Activated T-helper 17 cell treated with anti-CD3 and anti-CD28 coated beads, Interleukin-2, amount 50 U/mL, for 72 hours (primary cell): ENCODE data around the gene WWOX. TPM values are rescaled to one million over a fixed set of nuclear protein-coding genes. Genes with fewer than 3 reads are reported as not detected.

Experiments
- ATAC-seq: fragments of 150-1000 bp; cut with Tn5 transposase; replicated peaks from 2 replicates; pipeline ENCODE4 v1.10.0; 2021; ENCODE audit warnings: mild to moderate bottlenecking, moderate library complexity
- H3K27ac Mint-ChIP-seq: one replicate; pipeline ENCODE4 v1.8.0; 2022; ENCODE audit warnings: mixed read lengths
- H3K27me3 Mint-ChIP-seq: one replicate; pipeline ENCODE4 v1.8.0; 2022; ENCODE audit warnings: mixed read lengths
- H3K36me3 Mint-ChIP-seq: one replicate; pipeline ENCODE4 v1.8.0; 2022; ENCODE audit warnings: low read depth, mild to moderate bottlenecking, mixed read lengths
- H3K4me1 Mint-ChIP-seq: one replicate; pipeline ENCODE4 v1.8.0; 2022; ENCODE audit warnings: mixed read lengths
- H3K4me3 Mint-ChIP-seq: one replicate; pipeline ENCODE4 v1.8.0; 2022; ENCODE audit warnings: mild to moderate bottlenecking, mixed read lengths
- H3K9me3 Mint-ChIP-seq: one replicate; pipeline ENCODE4 v1.8.0; 2022; ENCODE audit warnings: mixed read lengths
- total RNA-seq, 2 donors: library from RNA; stranded (reverse); gene quantifications; one replicate each; pipeline ENCODE4 v1.2.3, GENCODE V29; 2022

Gene WWOX
- total RNA-seq, 2 donors from 2014 or later = 9.4 to 16.5 TPM

DNA sequence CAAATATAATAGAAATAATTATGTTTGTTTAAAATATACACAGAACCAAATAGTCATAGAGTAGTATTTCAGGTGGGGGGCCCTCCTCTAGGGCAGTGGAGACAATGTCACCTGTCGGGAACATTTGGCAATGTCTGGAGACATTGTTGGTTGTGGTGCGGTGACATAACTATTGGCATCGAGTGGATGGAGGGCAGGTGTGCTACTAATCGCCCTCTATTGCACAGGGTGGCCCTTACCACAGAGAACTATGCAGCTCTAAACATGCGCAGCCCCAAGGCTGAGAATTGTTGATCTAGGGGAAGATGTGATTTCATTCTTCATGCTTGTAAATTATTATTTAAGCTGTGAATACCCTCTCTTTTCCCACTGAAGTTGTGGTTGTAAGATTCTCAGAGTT, 594.0 kb downstream of the WWOX start:
- Mint-ChIP-seq H3K4me3 (no peak overlapping the region), H3K9me3 (no peaks in the 10 kb centered on the region), H3K27me3 (no peaks in the 10 kb centered on the region), H3K27ac (no peak overlapping the region), H3K4me1 (no peaks in the 10 kb centered on the region), H3K36me3 (no peaks in the 10 kb centered on the region)
- no peak for ATAC-seq

DNA sequence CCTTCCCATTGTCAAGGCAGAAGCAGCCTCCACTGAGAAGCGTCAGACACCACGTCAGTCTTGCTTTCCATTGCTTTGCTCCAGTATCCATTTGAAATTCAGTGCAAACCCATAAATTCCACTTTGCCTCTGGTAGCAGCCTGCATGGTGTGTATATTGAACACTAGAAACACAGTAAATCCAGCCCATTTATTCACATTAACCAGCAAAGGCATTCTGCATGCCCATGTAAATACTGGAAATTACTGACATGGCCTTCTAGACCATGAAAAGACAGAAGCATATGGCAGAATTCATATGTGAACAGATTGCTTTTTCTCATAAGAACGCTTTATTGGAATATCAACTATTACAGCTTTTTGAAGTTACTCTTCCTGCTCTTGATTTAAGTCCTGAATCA, 595.0 kb downstream of the WWOX start:
- Mint-ChIP-seq H3K36me3 (no peaks in the 10 kb centered on the region), H3K4me1 (no peaks in the 10 kb centered on the region), H3K27ac (no peak overlapping the region), H3K9me3 (no peaks in the 10 kb centered on the region), H3K27me3 (no peaks in the 10 kb centered on the region), H3K4me3 (no peak overlapping the region)
- ATAC-seq = no peak

DNA sequence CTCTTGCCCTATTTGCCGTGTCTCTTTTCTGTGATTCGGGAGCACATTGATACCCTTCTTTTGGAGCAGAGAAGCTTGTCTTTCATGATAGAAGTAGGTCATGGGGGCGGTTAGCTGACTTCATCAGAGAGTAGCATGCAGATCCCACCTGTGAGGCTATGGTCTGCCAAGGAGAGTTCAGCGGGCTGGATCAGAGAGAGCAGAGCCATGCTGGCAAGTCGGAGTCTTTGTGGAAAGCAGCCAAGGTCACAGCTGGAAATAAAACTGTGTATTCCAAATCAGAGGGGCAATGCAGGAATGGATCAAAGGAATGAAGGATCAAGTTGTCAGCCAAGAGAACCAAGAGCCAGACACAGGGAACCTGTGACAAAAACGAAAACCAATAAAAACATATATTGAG, 595.9 kb downstream of the WWOX start:
- Mint-ChIP-seq H3K4me3 (no peak overlapping the region), H3K36me3 (no peaks in the 10 kb centered on the region), H3K27ac (no peak overlapping the region), H3K4me1 (no peaks in the 10 kb centered on the region), H3K9me3 (no peaks in the 10 kb centered on the region), H3K27me3 (no peaks in the 10 kb centered on the region)
- no peak for ATAC-seq

DNA sequence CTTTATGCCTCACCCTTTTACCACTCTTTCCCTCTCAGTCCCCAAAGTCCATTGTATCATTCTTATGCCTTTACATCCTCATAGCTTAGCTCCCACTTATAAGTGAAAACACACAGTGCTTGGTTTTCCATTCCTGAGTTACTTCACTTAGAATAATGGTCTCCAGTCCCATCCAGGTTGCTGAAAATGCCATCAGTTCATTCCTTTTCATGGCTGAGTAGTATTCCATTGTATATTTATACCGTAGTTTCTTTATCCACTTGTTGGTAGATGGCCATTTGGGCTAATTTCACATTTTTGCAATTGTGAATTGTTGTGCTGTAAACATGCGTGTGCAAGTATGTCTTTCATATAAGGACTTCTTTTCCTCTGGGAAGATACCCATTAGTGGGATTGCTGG, 597.3 kb downstream of the WWOX start:
- no peaks in the 10 kb centered on the region for H3K36me3 Mint-ChIP-seq

DNA sequence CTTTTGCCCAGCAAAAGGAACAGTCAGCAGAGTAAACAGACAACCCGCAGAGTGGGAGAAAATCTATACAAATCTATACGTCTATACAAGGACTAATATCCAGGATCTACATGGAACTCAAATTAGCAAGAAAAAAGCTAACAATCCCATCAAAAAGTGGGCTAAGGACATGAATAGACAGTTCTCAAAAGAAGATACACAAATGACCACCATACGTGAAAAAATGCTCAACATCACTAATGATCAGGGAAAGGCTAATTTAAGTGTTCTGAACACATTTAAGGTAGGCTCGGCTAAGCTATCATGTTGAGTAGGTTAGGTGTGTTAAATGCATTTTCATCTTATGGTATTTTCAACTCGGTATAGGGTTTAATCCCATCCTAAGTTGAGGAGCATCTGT, 598.0 kb downstream of the WWOX start:
- Mint-ChIP-seq H3K4me1 (no peaks in the 10 kb centered on the region), H3K4me3 (no peak overlapping the region), H3K36me3 (no peaks in the 10 kb centered on the region), H3K9me3 (no peaks in the 10 kb centered on the region), H3K27ac (no peak overlapping the region), H3K27me3 (no peaks in the 10 kb centered on the region)
- ATAC-seq = no peak

More for the DNA sequence above, 597.3 kb downstream of the WWOX start:
- no peaks in the 10 kb centered on the region for H3K27me3 Mint-ChIP-seq
- H3K4me1 Mint-ChIP-seq = no peaks in the 10 kb centered on the region
- H3K4me3 Mint-ChIP-seq = no peak overlapping the region
- H3K9me3 Mint-ChIP-seq = no peaks in the 10 kb centered on the region
- no peak for ATAC-seq
- H3K27ac Mint-ChIP-seq = no peak overlapping the region

DNA sequence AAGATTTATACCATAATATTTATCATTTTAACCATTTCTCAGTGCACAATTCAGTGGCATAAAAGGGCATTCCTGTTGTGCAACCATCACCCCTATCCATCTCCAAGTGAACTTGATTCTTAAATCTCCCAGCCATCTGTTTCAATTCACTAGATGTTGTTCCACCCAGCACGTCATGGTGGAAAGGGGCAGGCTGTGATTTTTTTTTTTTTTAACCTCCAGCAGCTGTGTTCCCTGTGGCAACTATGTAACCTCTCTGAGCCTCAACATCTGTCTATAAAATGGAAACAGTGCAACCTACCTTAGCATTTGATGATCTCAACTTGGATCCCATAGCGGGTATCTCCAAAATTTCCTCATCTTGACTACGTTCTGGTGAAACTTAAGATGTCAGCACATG, 604.5 kb downstream of the WWOX start:
- Mint-ChIP-seq H3K27ac (no peak overlapping the region), H3K4me3 (no peak overlapping the region)

DNA sequence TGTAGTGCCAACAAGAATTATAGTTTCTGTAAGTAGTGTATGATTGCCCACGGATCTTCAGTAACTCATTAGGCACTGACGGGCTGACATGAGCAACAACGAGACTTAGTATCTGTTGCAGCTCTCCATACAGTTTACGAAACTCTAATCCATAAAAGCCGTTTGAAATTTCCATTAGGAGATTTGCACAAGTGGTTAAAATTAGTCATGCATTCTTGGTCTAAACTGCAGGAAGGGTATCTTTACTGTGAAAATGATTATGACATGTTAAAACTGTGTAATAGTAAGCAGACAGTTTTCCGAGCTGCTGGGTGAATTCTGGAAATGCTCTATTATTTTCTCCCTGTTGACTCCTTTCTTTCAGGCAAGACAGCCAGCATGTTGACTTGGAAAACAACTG, 605.0 kb downstream of the WWOX start:
- Mint-ChIP-seq H3K27ac (no peak overlapping the region), H3K27me3 (no peaks in the 10 kb centered on the region), H3K36me3 (no peaks in the 10 kb centered on the region), H3K9me3 (peaks cover 4% of the 10 kb centered on the region), H3K4me3 (no peak overlapping the region), H3K4me1 (peaks cover 12% of the 10 kb centered on the region)
- ATAC-seq = no peak

More for the DNA sequence above, 604.5 kb downstream of the WWOX start:
- no peak for ATAC-seq
- Mint-ChIP-seq H3K4me1 (peaks cover 12% of the 10 kb centered on the region), H3K27me3 (no peaks in the 10 kb centered on the region), H3K9me3 (peaks cover 4% of the 10 kb centered on the region), H3K36me3 (no peaks in the 10 kb centered on the region)

DNA sequence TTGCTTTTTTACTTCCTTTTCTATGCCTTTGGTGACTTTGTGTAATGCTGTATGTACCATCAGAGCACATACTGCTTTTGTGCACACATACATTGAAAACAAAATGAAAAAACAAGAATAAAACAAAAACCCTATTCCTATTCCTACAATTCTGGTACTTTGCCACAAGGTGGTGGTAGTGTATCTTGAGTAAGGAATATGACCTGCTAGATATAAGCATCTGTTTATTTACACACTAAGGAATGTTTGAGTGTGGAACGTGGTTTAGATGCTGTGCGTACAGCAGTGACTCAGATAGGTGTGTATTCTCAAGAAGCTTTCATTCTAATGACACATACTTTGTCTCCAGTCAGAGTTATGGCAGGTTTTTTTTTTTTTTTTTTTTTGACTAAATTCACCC, 606.2 kb downstream of the WWOX start:
- Mint-ChIP-seq H3K27ac (peak overlapping the region; percentile 74), H3K4me3 (peak overlapping the region; percentile 51)

DNA sequence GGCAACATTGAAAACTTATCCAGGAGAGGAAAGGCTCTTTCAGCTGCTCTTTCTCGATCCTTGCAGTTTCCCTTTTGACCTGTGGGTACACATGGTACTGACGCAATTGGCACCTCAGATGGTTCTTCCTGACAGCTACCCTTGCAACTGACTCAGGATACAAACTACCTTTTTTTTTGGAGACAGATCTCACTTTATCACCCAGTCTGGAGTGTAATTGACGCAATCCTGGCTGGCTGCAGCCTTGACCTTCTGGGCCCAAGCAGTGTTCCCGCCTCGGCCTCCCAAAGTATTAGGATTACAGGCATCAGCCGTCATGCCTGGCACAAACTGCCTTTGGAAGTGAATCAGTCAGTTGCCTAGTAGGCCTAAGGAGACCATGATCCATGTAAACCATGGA, 607.2 kb downstream of the WWOX start:
- Mint-ChIP-seq H3K36me3 (no peaks in the 10 kb centered on the region), H3K27me3 (no peaks in the 10 kb centered on the region), H3K4me3 (peak overlapping the region; percentile 51), H3K9me3 (peaks cover 4% of the 10 kb centered on the region), H3K4me1 (peaks cover 12% of the 10 kb centered on the region), H3K27ac (peak overlapping the region; percentile 74)
- ATAC-seq = no peak

More for the DNA sequence above, 606.2 kb downstream of the WWOX start:
- ATAC-seq = peak; percentile 100
- peaks cover 12% of the 10 kb centered on the region for H3K4me1 Mint-ChIP-seq
- H3K27me3 Mint-ChIP-seq = no peaks in the 10 kb centered on the region
- peaks cover 4% of the 10 kb centered on the region for H3K9me3 Mint-ChIP-seq
- H3K36me3 Mint-ChIP-seq = no peaks in the 10 kb centered on the region

DNA sequence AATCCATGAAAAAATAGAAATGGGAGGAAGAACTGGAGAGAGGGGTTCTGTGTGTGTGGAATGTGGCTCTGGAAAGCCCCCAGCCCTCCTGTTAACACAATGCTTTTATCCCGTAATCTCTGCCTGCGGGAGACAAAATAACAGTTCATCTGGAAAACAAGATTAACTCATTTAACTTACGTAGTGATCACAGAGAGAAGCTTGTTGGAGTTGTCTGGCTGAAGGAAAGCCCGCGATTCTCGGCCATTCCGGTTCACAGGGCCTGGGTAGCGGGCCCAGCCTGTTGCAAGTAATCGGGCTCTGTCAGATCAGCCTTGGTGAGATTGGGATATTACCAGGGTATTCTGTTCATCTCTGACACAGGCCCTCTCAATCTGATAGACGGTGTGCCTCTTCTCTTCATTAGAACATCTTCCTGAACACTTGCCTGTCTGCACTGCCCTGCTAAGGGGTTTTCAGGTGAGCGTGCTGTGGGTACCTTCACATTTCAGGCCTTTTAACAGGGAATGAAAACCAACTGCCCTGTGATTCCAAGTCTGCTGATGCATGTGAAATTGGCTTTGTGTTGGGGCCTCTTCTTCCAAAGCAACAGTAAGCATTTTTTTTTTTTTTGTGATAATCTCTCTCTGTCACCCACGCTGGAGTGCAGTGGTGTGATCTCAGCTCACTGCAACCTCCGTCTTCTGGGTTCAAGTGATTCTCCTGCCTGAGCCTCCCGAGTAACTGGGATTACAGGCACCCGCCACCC, 609.9 kb downstream of the WWOX start:
- H3K9me3 Mint-ChIP-seq = peaks cover 4% of the 10 kb centered on the region
- no peak overlapping the region for H3K27ac Mint-ChIP-seq
- H3K36me3 Mint-ChIP-seq = no peaks in the 10 kb centered on the region
- ATAC-seq = no peak
- no peak overlapping the region for H3K4me3 Mint-ChIP-seq
- no peaks in the 10 kb centered on the region for H3K27me3 Mint-ChIP-seq
- peaks cover 12% of the 10 kb centered on the region for H3K4me1 Mint-ChIP-seq

DNA sequence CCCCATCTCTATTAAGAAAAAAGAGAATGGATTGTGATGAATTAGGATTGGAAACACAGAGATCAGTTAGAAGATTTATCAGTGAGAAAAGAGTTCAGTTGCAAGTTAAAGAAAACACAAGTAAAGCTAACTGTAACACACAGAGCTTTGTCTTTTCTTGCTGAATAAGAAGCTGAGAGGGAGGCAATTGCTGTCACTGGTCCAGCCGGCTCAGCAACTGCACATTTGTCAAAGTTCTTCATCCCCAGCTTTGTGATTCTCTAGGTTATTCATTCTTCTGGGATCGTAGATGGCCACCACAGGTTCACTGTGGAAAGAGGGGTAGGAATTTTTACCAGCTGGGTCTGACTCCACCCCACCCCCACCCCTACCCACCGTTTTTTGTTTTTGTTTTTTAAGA, 615.7 kb downstream of the WWOX start:
- Mint-ChIP-seq H3K4me3 (no peak overlapping the region), H3K9me3 (no peaks in the 10 kb centered on the region), H3K4me1 (peaks cover 4% of the 10 kb centered on the region), H3K27ac (no peak overlapping the region), H3K36me3 (no peaks in the 10 kb centered on the region), H3K27me3 (no peaks in the 10 kb centered on the region)
- no peak for ATAC-seq

DNA sequence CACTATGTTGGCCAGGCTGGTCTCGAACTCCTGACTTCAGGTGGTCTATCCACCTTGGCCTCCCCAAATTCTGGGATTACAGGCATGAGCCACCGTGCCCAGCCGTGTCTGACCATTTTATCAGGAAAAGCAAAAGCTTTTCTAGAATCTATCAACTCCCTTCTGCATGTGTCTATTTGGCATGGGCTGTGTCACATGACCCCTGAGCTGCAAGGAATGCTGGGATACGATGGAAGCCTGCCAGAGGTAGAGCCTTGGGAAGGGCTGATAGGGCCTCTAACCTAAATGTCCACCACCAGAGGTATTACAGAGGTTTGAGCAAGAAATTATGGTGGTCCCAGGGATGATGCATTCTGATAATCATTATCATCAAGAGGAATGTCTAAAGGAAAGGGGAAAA, 616.2 kb downstream of the WWOX start:
- no peak for ATAC-seq
- H3K27ac Mint-ChIP-seq = no peak overlapping the region
- H3K4me1 Mint-ChIP-seq = peaks cover 4% of the 10 kb centered on the region
- H3K9me3 Mint-ChIP-seq = no peaks in the 10 kb centered on the region
- H3K36me3 Mint-ChIP-seq = no peaks in the 10 kb centered on the region
- no peaks in the 10 kb centered on the region for H3K27me3 Mint-ChIP-seq
- H3K4me3 Mint-ChIP-seq = no peak overlapping the region

DNA sequence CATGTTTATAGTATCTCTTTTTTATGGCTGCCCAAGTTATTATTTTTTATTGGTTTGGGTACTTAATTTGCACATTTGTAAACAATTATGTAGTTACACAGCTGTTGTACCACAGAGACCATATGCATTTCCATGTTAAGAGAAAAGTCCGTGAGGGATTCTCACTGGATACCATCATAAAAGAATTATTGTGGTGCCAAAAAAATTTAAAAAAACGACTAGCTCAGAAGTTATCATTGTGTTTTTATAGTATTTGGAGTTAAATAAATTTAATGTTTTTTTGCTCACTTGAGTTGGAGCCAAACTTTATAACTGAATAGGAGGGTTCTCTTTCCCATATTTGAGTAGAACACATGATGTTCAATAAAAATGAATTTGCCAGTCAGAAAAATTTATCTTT, 618.7 kb downstream of the WWOX start:
- Mint-ChIP-seq H3K4me3 (no peak overlapping the region), H3K36me3 (no peaks in the 10 kb centered on the region), H3K27ac (no peak overlapping the region), H3K9me3 (no peaks in the 10 kb centered on the region), H3K27me3 (no peaks in the 10 kb centered on the region), H3K4me1 (peaks cover 4% of the 10 kb centered on the region)
- no peak for ATAC-seq

DNA sequence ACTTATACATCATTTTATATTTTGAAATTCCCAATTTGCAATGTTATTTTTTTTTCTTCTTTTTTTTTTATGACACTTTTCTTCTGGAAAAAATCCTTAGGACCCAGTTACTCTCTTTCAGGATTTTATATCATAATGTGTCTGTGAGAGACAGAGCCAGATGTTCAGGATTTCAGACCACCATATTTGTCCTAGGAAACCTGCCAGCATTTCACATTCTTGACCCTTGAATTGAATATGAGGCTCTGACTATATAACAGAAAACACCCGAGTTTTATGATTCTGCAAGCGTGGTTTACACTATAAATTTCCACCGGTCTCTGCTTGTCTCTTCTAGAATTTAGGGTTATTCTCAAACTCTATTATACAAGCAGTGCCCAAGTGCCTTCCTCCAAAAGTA, 621.0 kb downstream of the WWOX start:
- Mint-ChIP-seq H3K27ac (no peak overlapping the region), H3K27me3 (no peaks in the 10 kb centered on the region), H3K36me3 (no peaks in the 10 kb centered on the region), H3K4me1 (peaks cover 4% of the 10 kb centered on the region), H3K4me3 (no peak overlapping the region), H3K9me3 (no peaks in the 10 kb centered on the region)
- ATAC-seq = no peak

DNA sequence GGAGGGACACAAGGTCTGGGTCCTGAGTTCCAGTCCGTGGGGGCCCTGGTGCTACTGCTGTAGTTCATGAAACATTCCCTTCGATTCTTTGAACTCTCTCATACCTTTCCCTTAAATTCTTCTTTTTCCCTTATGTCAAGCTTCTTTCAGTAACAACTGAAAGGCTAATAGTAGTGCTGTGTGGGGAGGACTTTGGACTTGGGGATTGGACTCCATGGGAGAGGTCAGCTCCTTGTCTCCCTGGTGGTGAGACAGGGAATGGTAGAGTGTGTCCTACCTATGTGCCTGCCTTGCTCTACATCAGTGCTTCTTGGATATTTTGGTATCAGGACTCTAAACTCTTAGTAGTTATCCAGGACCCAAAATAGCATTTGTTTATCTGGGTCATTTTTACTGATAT, 628.1 kb downstream of the WWOX start:
- Mint-ChIP-seq H3K27ac (no peak overlapping the region), H3K27me3 (no peaks in the 10 kb centered on the region), H3K4me1 (no peaks in the 10 kb centered on the region), H3K4me3 (no peak overlapping the region), H3K36me3 (no peaks in the 10 kb centered on the region), H3K9me3 (no peaks in the 10 kb centered on the region)
- ATAC-seq = no peak

DNA sequence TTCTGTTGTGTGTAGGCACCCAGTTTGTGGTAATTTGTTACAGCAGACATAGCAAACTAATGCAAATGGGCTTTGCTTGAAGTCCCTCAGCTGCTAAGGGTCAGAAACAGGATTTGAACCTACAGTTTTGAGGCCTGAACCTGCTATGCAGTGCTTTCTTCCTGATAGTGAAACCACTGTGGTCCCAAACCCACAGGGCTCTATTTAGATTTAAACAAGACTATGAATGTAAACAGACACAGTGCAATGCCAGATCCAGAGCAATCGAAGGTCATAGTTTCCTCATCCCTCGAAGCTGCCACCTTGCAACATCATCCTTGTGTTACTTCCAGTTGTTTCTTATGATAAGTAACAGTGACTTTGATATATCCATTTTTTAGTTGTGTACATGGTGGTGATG, 630.2 kb downstream of the WWOX start:
- ATAC-seq = no peak
- Mint-ChIP-seq H3K4me1 (no peaks in the 10 kb centered on the region), H3K36me3 (no peaks in the 10 kb centered on the region), H3K27me3 (no peaks in the 10 kb centered on the region), H3K9me3 (no peaks in the 10 kb centered on the region), H3K27ac (no peak overlapping the region), H3K4me3 (no peak overlapping the region)
